Activated CD4-positive, alpha-beta T cell treated with anti-CD3 and anti-CD28 coated beads, Interleukin-2, amount 10 ng/mL, durations not matched to agents 7 days and 5 days (primary cell): ENCODE measurements around the gene SALL1. TPM values are rescaled to one million over a fixed set of nuclear protein-coding genes. Genes with fewer than 3 reads are reported as not detected.

Experiments used
- CTCF ChIA-PET: fragments of 350-600 bp; sonication (Branson Sonifier 250); formaldehyde crosslinking; loops from one replicate; lab custom pipeline; 2021; ENCODE audit warnings: antibody characterized with exemption; lab: Charles Lee
- POLR2A ChIA-PET: fragments of 350-600 bp; sonication (Branson Sonifier 250); formaldehyde crosslinking; loops from one replicate; lab custom pipeline; 2021; ENCODE audit warnings: antibody characterized with exemption; lab: Charles Lee
- DNase-seq: peaks from one replicate; pipeline ENCODE4 v3.0.0-alpha.2; 2020
- H3K27ac Mint-ChIP-seq: one replicate; pipeline ENCODE4 v1.8.0; 2021; ENCODE audit warnings: mild to moderate bottlenecking, moderate library complexity, mixed read lengths
- H3K27me3 Mint-ChIP-seq: one replicate; pipeline ENCODE4 v1.8.0; 2021; ENCODE audit warnings: mixed read lengths
- H3K36me3 Mint-ChIP-seq: one replicate; pipeline ENCODE4 v1.8.0; 2021; ENCODE audit warnings: low read depth, mixed read lengths
- H3K4me1 Mint-ChIP-seq: one replicate; pipeline ENCODE4 v1.8.0; 2021; ENCODE audit warnings: mixed read lengths
- H3K4me3 Mint-ChIP-seq: one replicate; pipeline ENCODE4 v1.8.0; 2021; ENCODE audit warnings: mild to moderate bottlenecking, moderate library complexity, mixed read lengths
- H3K9me3 Mint-ChIP-seq: one replicate; pipeline ENCODE4 v1.8.0; 2021; ENCODE audit warnings: mixed read lengths
- total RNA-seq, 2 experiments: library from RNA; stranded (reverse); gene quantifications; one replicate each; pipeline ENCODE4 v1.2.3, GENCODE V29; 2021

Gene SALL1
- total RNA-seq, 2 experiments from 2014 or later = not detected

DNA sequence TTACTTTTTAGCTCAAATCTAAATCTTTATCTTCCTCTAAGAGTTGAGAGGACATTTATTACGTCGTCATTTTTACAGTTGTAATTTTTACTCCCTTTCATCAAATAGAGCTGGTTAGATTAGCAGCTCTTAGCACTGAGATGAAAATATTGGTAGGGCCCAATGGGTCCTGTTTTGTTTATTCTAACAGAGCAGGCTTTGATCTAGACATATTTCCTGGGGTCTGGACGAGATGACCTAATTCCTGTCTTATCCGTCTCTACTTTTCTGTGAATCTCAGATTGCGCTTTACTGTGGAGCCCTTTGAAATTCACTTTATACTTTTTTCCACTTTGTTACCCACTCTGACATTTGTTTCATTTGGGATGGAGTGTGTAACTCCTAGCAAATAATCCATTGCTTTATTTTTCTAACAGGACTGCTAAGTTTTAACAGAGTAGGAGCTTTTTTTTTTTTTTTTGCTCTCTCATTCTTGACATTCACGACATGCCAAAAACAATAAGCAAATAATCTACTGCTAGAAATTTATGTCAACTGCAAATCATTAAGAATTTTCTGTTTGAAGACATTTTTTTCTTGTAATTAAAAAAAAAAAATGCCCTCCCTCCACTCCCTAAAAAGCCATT lies 18.5 kb downstream of the SALL1 start:
- ChIA-PET CTCF (no interaction called here), POLR2A (no interaction called here)
- Mint-ChIP-seq H3K4me3 (no peak overlapping the region), H3K27ac (no peak overlapping the region), H3K36me3 (peaks cover 2% of the 10 kb centered on the region), H3K4me1 (no peaks in the 10 kb centered on the region), H3K27me3 (peaks cover 31% of the 10 kb centered on the region), H3K9me3 (no peaks in the 10 kb centered on the region)
- no peak for DNase-seq

DNA sequence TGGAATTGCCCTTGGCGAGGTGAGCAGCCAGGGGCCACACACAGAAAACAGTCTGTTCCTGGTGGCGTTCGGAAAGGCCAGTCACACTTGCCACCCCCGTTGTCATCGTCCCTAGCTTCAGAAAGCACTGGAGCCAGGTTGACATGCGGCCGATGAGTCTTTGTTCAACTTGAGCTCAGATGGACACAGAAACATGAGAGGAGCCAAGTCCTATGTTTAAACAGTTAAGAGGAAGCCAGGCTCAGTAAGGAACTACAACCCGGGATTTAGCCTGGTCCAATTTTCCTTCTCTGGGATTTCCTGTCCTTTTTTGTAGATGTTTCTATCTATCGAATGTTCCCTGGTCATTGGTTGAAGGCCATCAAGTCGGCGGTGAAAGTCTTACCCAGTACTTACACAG lies 19.5 kb downstream of the SALL1 start:
- POLR2A ChIA-PET = no interaction called here
- Mint-ChIP-seq H3K36me3 (peaks cover 2% of the 10 kb centered on the region), H3K27me3 (peaks cover 31% of the 10 kb centered on the region), H3K27ac (no peak overlapping the region), H3K9me3 (no peaks in the 10 kb centered on the region), H3K4me1 (no peaks in the 10 kb centered on the region), H3K4me3 (no peak overlapping the region)
- no peak for DNase-seq
- CTCF ChIA-PET = no interaction called here

DNA sequence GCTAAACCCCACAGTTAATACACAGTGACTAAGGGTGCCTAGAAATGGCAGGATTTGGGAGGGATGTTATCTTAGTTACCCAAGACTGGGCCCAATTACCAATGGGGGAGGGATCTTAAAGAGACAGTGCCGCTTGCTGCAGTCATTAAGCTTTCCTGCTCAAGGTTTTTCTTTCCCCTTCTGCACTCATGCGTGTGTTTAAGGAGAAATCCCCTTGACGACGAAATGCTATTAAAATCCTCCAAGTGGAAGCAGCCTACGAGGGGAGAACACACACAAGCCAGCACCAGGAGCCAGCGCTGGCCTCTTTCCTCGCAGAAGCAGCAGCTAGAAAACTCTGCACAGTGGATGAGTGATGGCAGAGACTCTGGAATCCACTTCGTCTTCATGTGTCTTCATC lies 22.0 kb downstream of the SALL1 start:
- Mint-ChIP-seq H3K27me3 (peaks cover 19% of the 10 kb centered on the region), H3K27ac (no peak overlapping the region), H3K36me3 (no peaks in the 10 kb centered on the region), H3K4me1 (no peaks in the 10 kb centered on the region), H3K4me3 (no peak overlapping the region), H3K9me3 (no peaks in the 10 kb centered on the region)
- POLR2A ChIA-PET = no interaction called here
- no peak for DNase-seq
- CTCF ChIA-PET = interaction anchor here (0.6 kb wide), 1 partner anchor 13 kb away, joined by 3 read pairs; no protein-coding TSS in a partner anchor

DNA sequence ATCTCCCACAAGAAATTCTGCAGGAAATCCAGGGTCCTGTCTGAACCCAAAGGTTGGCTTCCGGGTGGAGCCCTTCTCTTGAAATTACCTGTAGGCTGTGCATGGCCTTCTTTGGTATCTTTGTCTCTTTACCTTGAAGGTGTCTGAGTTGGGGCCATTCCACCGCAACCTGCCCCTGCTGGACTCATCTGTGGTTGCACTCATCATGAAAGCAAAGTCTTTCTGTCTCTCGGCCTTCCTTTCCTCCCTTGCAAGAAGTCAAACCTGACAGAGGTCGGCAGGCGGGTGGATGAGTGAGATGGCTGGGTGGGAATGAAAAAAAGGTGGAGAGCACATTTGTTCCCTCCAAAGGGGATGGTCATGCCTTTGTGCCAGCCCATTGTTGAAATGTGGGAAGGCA lies 25.1 kb downstream of the SALL1 start:
- no peak overlapping the region for H3K27ac Mint-ChIP-seq
- ChIA-PET CTCF (interaction anchor here (1.0 to 2.0 kb wide), 2 partner anchors 11 kb away, joined by 4 to 6 read pairs; no protein-coding TSS in a partner anchor), POLR2A (no interaction called here)
- no peak for DNase-seq
- H3K4me1 Mint-ChIP-seq = no peaks in the 10 kb centered on the region
- no peaks in the 10 kb centered on the region for H3K36me3 Mint-ChIP-seq
- H3K4me3 Mint-ChIP-seq = no peak overlapping the region
- H3K9me3 Mint-ChIP-seq = no peaks in the 10 kb centered on the region
- no peaks in the 10 kb centered on the region for H3K27me3 Mint-ChIP-seq

DNA sequence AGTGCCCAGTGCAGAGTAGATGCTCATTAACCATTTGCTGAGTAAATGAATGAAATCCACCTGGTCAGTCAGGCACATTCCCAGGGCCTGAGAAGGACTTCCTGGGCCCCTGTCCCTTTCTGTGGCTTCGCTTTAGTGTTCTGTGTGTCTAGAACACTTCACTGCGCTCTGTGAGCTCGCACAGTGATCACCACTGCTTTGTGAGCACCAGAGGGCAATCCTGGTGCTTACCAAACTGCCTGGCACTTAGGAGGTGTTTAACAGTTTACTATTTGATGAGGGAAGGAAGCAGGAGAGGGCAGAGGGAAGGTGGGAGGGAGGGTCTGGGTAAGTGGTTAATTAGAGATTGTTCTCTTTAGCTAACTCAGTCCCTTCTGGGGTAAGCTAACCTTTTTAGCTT lies 26.2 kb downstream of the SALL1 start:
- no peak overlapping the region for H3K27ac Mint-ChIP-seq
- H3K27me3 Mint-ChIP-seq = no peaks in the 10 kb centered on the region
- ChIA-PET POLR2A (no interaction called here), CTCF (interaction anchor here (1.0 to 2.0 kb wide), 2 partner anchors 10 to 12 kb away, joined by 4 to 6 read pairs; no protein-coding TSS in a partner anchor)
- H3K36me3 Mint-ChIP-seq = no peaks in the 10 kb centered on the region
- DNase-seq = no peak
- H3K9me3 Mint-ChIP-seq = no peaks in the 10 kb centered on the region
- H3K4me1 Mint-ChIP-seq = no peaks in the 10 kb centered on the region
- no peak overlapping the region for H3K4me3 Mint-ChIP-seq

DNA sequence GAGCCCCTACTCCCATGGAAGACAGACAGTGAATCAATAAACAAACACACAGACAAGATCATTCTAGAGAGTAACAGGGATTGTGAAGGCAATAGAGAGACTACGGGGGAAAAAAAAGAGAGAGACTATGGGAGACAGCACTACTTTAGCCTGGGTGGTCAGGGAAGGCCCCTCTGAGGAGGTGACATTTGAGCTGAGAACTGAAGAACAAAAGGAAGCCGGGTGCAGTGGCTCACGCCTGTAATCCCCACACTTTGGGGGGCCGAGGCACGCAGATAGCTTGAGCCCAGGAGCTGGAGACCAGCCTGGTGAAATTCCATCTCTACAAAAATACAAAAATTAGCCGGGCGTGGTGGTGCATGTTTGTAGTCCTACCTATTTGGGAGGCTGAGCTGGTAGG lies 29.2 kb downstream of the SALL1 start:
- Mint-ChIP-seq H3K36me3 (no peaks in the 10 kb centered on the region), H3K4me3 (no peak overlapping the region), H3K27me3 (peaks cover 2% of the 10 kb centered on the region), H3K4me1 (no peaks in the 10 kb centered on the region), H3K9me3 (no peaks in the 10 kb centered on the region), H3K27ac (no peak overlapping the region)
- ChIA-PET CTCF (no interaction called here), POLR2A (no interaction called here)
- DNase-seq = no peak

DNA sequence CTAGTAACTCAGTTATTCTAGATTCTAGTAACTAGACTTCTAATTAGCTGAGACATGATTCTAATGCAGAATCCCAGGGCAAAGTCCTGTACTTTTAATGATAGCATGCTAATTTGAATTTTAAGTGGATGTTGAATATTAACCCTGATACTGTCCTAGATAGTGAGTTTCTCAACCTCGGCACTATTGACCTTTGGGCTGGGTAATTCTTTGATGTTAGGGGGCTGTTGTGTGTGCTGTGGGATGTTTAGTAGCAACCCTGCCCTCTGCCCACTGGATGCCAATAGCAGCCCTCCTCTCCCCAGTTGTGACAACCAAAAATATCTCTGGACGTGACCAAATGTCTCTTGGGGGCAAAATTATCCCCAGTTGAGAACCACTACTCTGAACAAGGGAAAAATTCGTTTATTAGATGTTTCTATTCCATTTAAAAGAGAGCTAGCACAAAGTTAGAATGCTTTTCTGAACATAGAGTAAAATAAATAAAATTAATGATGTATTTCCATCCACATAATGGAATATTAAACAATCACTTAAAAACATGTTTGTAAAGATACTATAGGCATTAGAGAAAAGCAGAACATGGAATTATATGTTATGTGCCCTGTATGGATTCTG lies 30.2 kb downstream of the SALL1 start:
- Mint-ChIP-seq H3K9me3 (no peaks in the 10 kb centered on the region), H3K4me1 (no peaks in the 10 kb centered on the region), H3K27ac (no peak overlapping the region), H3K27me3 (peaks cover 2% of the 10 kb centered on the region), H3K36me3 (no peaks in the 10 kb centered on the region), H3K4me3 (no peak overlapping the region)
- POLR2A ChIA-PET = no interaction called here
- CTCF ChIA-PET = no interaction called here
- no peak for DNase-seq

DNA sequence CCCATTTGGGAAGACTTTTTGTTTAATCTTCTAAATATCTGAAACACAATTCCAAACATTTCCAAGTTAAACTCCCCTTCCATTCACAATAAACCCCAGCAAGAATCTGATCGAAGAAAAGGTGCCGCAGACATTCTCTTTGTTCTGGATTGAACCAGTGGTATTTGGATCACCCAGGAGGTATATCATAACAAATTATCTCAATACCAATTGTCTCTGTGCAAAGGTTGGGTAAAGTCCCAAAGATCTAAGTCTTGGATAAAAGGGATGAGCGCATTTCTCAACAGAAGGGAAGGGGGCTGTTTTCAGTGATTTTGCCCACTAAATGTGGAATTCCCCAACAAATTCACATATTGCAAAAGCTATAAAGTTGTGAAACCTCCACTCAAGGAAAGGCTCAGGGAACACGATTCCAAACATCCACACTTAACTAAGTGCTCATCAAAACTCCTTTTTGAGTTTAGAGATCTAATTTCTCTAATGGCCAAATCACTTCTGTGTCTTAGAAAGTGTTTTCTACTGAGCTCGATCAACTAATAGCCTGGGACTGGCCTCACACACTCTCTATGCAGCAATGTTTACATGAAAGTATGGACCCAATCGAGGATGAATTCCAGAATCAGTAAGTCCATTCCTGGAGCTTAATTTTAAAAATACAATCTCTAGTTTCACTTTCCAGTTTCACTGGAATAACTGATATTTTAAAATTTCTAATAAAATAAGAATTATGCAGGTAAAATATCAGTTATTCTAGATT lies 30.9 kb downstream of the SALL1 start:
- Mint-ChIP-seq H3K4me1 (no peaks in the 10 kb centered on the region), H3K27me3 (peaks cover 7% of the 10 kb centered on the region), H3K9me3 (no peaks in the 10 kb centered on the region), H3K27ac (no peak overlapping the region), H3K36me3 (no peaks in the 10 kb centered on the region), H3K4me3 (no peak overlapping the region)
- POLR2A ChIA-PET = no interaction called here
- CTCF ChIA-PET = no interaction called here
- no peak for DNase-seq

DNA sequence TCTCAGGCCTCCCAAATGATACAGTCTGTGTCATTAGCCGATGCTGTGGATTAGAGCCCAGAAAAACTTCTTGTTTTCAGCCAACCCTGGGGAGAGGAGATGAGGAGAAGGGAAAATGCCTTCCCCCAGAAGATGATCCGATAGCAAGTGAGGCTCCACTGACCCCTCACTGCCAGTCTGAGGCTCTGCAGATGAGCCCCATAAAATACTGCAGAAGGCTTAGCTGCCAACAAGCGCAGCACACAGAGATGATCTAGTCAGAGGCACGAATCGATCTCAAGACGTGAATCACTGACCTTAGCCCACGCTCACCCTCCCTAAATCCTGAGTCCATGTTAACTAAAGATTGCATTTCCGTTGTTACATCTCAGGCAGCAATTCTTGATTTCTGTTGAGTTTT lies 31.5 kb downstream of the SALL1 start:
- peaks cover 11% of the 10 kb centered on the region for H3K27me3 Mint-ChIP-seq
- no peak overlapping the region for H3K4me3 Mint-ChIP-seq
- no peaks in the 10 kb centered on the region for H3K9me3 Mint-ChIP-seq
- ChIA-PET POLR2A (no interaction called here), CTCF (no interaction called here)
- H3K27ac Mint-ChIP-seq = no peak overlapping the region
- no peaks in the 10 kb centered on the region for H3K36me3 Mint-ChIP-seq
- DNase-seq = no peak
- H3K4me1 Mint-ChIP-seq = no peaks in the 10 kb centered on the region

DNA sequence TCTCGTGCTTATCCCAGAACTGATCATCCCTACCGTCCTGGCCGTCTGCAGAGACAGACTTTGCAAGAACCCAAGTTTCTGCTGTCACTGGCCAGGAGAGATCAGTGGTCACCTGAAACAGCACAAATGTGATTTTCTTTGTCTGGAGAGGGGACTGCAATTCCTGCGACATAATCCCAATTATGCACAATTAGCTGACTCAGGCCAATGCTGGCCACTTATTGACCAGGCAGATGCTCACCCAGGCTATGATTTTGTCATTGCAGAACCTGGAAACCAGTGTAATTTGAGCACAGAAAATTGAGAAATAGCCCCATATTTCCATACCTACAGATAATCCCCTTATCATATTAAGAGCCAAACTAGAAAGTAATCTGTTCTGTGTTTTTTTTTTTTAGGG lies 34.7 kb downstream of the SALL1 start:
- H3K27me3 Mint-ChIP-seq = peaks cover 41% of the 10 kb centered on the region
- H3K27ac Mint-ChIP-seq = no peak overlapping the region
- no peak overlapping the region for H3K4me3 Mint-ChIP-seq
- no peaks in the 10 kb centered on the region for H3K9me3 Mint-ChIP-seq
- POLR2A ChIA-PET = no interaction called here
- no peak for DNase-seq
- no peaks in the 10 kb centered on the region for H3K36me3 Mint-ChIP-seq
- CTCF ChIA-PET = interaction anchor here (0.6 kb wide), 1 partner anchor 1709 kb away, joined by 4 read pairs; no protein-coding TSS in a partner anchor
- H3K4me1 Mint-ChIP-seq = no peaks in the 10 kb centered on the region

DNA sequence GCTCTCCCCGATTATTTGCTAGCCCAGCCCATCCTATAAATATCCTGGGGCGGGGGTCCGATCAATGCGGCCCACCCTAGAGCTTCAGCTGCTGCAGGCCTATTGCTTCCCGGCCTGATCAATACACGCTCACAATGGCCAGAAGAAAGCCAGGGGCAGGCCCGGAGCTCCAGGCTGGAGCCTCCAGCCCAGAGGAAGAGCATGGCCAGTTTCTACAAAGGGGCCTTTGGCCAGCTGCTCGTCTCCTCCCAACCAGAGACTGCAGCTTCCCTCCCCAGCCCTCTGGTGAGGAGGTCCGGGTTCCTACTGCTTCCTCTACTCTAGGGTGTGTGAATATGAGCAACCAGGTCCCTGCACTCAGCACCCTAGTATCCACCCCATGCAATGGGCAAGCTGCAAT lies 36.7 kb downstream of the SALL1 start:
- CTCF ChIA-PET = interaction anchor here (1.1 kb wide), 1 partner anchor 11 kb away, joined by 6 read pairs; no protein-coding TSS in a partner anchor
- H3K4me1 Mint-ChIP-seq = no peaks in the 10 kb centered on the region

DNA sequence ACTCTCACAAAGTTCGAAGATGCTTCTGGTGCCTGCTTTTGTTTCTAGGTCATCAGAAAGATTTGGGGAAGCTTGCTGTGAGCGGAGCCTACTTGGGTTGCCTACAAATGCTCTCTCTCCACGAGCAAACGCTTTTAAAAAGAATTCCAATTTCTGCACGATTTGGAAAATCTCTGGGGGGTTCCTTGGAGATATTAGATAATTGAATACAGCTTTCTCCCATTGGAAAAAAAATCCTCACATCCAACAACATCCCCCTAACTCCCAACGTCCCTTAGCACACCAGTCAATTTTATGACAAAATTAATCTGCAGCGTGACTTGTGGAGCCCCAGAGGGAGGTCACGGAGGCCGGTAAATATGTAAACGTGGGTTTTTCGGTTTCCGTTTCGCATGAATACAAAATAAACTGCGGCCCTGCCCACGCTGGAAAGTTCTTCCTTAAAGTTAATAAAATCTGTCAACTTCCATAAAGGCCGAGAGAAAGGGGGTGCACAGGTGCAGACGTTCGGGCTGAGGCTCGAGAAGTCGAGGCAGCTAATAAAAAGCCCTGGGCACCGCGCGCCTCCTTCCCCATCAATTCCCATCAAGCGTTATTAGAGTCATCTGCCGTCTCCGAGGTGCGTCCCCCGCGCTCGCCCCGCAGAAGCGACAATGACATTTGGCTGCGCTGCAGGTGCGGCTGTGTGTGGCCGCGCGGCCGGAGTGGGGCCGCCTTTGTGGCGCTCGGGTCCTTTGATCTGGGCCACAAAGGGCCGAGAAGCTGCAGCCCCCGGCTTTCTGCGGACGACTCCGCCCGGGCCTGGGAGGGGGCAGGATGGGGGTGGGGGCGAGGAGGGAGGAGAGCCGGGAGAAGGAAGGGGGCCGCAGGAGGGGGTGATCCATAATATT lies 37.6 kb downstream of the SALL1 start:
- Mint-ChIP-seq H3K27ac (no peak overlapping the region), H3K9me3 (peaks cover 4% of the 10 kb centered on the region), H3K4me1 (no peaks in the 10 kb centered on the region), H3K36me3 (no peaks in the 10 kb centered on the region), H3K4me3 (no peak overlapping the region), H3K27me3 (peaks cover 41% of the 10 kb centered on the region)
- DNase-seq = no peak
- POLR2A ChIA-PET = no interaction called here
- CTCF ChIA-PET = no interaction called here

More for the DNA sequence above, 36.7 kb downstream of the SALL1 start:
- POLR2A ChIA-PET = no interaction called here
- DNase-seq = no peak
- Mint-ChIP-seq H3K27ac (no peak overlapping the region), H3K9me3 (no peaks in the 10 kb centered on the region), H3K4me3 (no peak overlapping the region), H3K36me3 (no peaks in the 10 kb centered on the region), H3K27me3 (peaks cover 42% of the 10 kb centered on the region)
